GM12864 (cell line): Measurements from ENCODE around the gene PDSS2.

Experiments used
- DNase-seq: peaks from one replicate; pipeline ENCODE4 v3.0.0-alpha.2; 2011; ENCODE audit warnings: low read depth
- H3K4me3 ChIP-seq: 2 replicates; pipeline ENCODE4 v1.5.1; 2011; ENCODE audit warnings: mild to moderate bottlenecking, low read depth, low read length, control low read depth
- TF ChIP-seq, protein P1 (sequence below): IDR thresholded peaks from 2 replicates; pipeline ENCODE4 v1.5.1; 2011; ENCODE audit warnings: low read depth, mild to moderate bottlenecking, moderate library complexity, low read length, control low read depth, inconsistent platforms; ENCODE audit errors: missing control alignments

PDSS2 gene

DNA sequence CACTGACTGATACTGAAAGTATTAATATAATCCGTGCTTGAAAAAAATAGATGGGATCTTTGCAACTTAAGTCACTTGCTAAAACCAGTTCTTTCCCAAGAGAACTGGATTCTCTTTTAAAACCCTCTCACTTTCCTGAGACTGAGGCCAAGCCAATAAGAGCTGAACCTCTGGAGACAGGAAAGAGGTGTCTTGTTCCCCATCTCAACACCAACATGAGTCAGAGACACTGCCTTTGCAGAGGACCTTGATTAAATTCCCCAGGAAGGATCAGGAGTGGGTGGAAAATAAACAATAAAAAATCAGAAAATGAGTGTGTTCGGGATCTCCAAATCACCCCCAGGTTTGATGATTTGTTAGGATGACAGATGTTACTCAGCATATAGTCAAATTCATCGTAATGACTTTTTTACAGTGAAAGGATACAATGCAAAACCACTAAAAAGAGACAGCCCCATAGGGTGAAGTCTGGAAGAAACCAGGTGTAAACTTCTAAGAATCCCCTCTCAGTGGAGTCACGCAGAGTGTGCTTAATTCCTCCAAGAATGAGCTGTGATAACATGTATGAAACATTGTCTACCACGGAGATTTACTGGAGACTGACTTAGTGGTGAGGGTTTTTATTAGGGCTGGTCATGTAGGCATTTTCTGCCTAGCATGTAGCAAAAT is 221.2 kb downstream of the PDSS2 start:
- DNase-seq: no peak

GRCh38 chr6:107235511-107235910 is 223.9 kb downstream of the PDSS2 start:
- no peak for DNase-seq
- H3K4me3 ChIP-seq: no peak overlapping the region
- TF ChIP-seq, protein P1, sequence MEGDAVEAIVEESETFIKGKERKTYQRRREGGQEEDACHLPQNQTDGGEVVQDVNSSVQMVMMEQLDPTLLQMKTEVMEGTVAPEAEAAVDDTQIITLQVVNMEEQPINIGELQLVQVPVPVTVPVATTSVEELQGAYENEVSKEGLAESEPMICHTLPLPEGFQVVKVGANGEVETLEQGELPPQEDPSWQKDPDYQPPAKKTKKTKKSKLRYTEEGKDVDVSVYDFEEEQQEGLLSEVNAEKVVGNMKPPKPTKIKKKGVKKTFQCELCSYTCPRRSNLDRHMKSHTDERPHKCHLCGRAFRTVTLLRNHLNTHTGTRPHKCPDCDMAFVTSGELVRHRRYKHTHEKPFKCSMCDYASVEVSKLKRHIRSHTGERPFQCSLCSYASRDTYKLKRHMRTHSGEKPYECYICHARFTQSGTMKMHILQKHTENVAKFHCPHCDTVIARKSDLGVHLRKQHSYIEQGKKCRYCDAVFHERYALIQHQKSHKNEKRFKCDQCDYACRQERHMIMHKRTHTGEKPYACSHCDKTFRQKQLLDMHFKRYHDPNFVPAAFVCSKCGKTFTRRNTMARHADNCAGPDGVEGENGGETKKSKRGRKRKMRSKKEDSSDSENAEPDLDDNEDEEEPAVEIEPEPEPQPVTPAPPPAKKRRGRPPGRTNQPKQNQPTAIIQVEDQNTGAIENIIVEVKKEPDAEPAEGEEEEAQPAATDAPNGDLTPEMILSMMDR: no peak

More for the DNA sequence above, 221.2 kb downstream of the PDSS2 start:
- no peak overlapping the region for H3K4me3 ChIP-seq
- TF ChIP-seq, protein P1: no peak

- TF ChIP-seq, protein P1: no peak
Measured at GRCh38 chr6:107235007-107235406, 224.4 kb downstream of the PDSS2 start.

DNA sequence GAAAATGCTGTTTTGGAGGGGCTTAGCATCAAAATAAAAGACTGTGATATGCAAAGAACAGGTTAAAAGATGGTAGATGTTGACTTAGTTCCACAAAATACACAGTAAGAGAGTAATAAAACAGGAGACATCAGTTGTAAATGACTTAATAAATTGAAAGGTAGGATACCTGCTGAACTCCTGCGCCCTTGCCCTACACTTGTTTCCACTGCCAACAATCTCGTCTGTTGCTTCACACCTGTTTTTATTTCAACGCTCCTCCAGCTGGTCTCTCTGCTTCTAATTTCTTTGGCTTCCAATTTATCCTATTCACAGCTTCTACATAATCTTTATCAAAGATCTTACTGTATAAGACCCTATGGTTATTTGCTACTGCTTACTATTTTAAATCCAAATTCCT is 228.1 kb downstream of the PDSS2 start:
- H3K4me3 ChIP-seq: no peak overlapping the region
- TF ChIP-seq, protein P1: no peak
- DNase-seq: no peak

More at GRCh38 chr6:107235007-107235406, 224.4 kb downstream of the PDSS2 start:
- H3K4me3 ChIP-seq: no peak overlapping the region
- DNase-seq: no peak

- TF ChIP-seq, protein P1: no peak
- H3K4me3 ChIP-seq: no peak overlapping the region
- no peak for DNase-seq
Measured at GRCh38 chr6:107230448-107230847, 228.9 kb downstream of the PDSS2 start.

GRCh38 chr6:107230024-107230423 is 229.3 kb downstream of the PDSS2 start:
- DNase-seq: no peak
- TF ChIP-seq, protein P1: no peak
- H3K4me3 ChIP-seq: no peak overlapping the region

- no peak for DNase-seq
- TF ChIP-seq, protein P1: no peak
Measured at GRCh38 chr6:107228754-107229153, 230.6 kb downstream of the PDSS2 start.

More at GRCh38 chr6:107228754-107229153, 230.6 kb downstream of the PDSS2 start:
- H3K4me3 ChIP-seq: no peak overlapping the region
